Measurements from ENCODE around the gene OR52A1. TPM values are rescaled to one million over a fixed set of nuclear protein-coding genes. Genes with fewer than 3 reads are reported as not detected.
"Not testable (repeated sequence)": the region's sequence is repeated elsewhere in the genome, so short reads cannot be mapped to it uniquely, and the experiment has no call there.

OR52A1 gene
- total RNA-seq, 1 donor: not detected

DNA sequence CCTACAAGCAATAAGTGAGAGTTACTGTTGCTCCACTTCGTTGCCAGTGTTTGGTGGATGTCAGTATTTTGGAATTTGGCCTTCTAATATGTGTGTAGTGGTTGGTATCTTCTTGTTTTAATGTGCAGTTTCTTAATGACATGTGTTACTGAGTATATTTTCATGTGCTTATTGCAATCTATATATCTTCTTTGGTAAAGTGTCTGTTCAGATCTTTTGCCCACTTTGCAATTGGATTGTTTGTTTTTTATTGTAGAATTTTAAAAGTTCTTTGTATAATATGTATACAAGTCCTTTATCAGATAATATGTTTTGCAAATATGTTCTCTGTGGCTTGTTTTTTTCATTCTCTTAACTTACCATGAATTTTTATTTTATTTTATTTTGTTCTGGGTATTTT lies 38.2 kb upstream of the OR52A1 start:
- no peak for DNase-seq (ENCODE audit: low read depth)
- TF ChIP-seq, protein P1, sequence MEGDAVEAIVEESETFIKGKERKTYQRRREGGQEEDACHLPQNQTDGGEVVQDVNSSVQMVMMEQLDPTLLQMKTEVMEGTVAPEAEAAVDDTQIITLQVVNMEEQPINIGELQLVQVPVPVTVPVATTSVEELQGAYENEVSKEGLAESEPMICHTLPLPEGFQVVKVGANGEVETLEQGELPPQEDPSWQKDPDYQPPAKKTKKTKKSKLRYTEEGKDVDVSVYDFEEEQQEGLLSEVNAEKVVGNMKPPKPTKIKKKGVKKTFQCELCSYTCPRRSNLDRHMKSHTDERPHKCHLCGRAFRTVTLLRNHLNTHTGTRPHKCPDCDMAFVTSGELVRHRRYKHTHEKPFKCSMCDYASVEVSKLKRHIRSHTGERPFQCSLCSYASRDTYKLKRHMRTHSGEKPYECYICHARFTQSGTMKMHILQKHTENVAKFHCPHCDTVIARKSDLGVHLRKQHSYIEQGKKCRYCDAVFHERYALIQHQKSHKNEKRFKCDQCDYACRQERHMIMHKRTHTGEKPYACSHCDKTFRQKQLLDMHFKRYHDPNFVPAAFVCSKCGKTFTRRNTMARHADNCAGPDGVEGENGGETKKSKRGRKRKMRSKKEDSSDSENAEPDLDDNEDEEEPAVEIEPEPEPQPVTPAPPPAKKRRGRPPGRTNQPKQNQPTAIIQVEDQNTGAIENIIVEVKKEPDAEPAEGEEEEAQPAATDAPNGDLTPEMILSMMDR (IDR thresholded peaks at IDR 0.05; ENCODE audit: insufficient read depth, low read length): no peak
- H3K4me3 ChIP-seq (ENCODE audit: low read depth, low read length): no peak overlapping the region

DNA sequence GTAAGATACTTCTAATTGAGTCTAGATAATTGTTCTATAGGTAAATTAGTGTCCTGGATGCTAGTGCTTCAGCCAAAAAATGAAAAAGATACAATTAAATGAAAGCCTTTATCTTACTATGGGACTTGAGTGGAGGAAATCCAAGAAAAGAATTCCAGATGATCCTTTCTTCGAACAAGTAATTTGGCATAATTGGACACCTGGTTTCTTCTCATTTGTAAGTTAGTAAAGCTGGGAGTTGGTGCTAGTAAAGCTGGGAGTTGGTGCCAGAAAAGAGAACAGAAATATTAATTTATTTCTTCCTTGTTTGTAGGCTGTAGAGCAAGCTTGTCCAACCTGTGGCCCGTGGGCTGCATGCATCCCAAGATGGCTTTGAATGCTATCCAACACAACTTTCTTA lies 33.6 kb upstream of the OR52A1 start:
- DNase-seq (ENCODE audit: low read depth): no peak
- TF ChIP-seq, protein P1 (IDR thresholded peaks at IDR 0.05; ENCODE audit: insufficient read depth, low read length): no peak
- no peak overlapping the region for H3K4me3 ChIP-seq (ENCODE audit: low read depth, low read length)

DNA sequence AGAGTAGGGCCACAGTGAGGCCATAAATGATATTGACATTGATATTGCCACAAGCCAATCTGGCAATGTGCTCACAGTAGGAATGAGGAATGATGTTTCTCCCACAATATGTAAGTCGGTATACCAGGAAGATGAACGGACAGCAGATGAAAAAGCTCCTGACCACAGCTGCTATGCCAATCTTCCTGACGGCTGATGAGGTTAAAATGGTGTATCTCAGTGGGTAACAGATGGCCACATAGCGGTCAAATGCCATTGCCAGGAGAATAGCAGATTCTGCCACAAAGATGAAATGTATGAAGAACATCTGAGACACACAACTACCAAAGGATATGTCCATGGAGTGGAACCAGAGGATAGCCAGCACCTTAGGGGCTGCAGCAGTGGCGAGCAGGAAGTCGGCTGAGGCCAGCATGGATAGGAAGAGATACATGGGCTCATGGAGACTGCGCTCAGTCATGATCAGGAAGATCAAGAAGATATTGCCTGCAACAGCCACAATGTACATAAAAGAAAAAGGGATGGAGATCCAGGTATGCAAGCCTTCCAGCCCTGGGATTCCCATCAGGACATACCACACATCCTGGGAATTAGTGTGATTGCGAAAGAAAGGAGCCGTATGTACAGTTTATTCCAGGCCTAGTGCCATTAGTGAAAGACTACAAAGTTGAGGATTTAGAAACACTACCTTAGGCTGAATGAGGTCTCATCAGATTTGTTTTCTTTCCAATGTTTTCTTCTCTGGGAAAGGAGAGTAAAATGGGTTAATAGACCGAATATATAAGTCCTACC lies 23.7 kb upstream of the OR52A1 start:
- TF ChIP-seq, protein P1 (IDR thresholded peaks at IDR 0.05; ENCODE audit: insufficient read depth, low read length): no peak

DNA sequence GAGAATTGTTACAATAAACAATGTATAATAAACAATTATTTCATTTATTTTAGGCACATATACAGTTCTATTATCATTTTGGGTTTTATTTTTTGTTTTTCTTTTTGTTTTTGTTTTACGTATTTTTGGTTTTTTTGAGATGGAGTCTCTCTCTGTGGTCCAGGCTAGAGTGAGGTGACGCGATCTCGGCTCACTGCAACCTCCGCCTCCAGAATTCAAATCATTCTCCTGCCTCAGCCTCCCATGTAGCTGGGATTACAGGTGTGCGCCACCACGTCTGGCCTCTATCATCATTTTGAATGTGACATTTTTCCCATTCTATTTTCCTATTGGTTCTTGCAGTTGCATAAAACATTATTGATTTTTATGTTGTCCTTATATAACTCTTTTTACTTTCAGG lies 20.4 kb upstream of the OR52A1 start:
- TF ChIP-seq, protein P1 (IDR thresholded peaks at IDR 0.05; ENCODE audit: insufficient read depth, low read length): no peak
- no peak overlapping the region for H3K4me3 ChIP-seq (ENCODE audit: low read depth, low read length)
- DNase-seq (ENCODE audit: low read depth): no peak

More for the DNA sequence above, 23.7 kb upstream of the OR52A1 start:
- no peak overlapping the region for H3K4me3 ChIP-seq (ENCODE audit: low read depth, low read length)
- no peak for DNase-seq (ENCODE audit: low read depth)

DNA sequence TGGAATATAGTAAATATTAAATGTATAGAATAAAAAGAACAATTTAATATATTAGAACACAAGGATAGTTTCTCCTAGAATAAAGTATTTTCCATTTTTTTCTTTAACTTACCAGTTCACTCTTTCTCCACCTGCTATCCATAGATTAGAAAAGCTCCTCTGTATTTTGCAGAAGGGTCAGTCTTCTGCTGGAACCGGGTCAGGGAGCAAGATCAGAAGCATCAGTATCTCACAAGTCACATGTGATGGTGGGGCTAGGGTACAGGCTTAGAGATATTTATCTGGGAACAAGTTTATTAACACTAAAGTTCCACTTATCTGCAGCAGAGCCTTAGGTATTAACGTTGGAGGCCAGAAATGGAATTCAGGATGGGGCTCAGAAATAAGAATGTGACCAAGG lies 17.3 kb upstream of the OR52A1 start:
- TF ChIP-seq, protein P1 (IDR thresholded peaks at IDR 0.05; ENCODE audit: insufficient read depth, low read length): no peak
- no peak overlapping the region for H3K4me3 ChIP-seq (ENCODE audit: low read depth, low read length)
- DNase-seq (ENCODE audit: low read depth): no peak

DNA sequence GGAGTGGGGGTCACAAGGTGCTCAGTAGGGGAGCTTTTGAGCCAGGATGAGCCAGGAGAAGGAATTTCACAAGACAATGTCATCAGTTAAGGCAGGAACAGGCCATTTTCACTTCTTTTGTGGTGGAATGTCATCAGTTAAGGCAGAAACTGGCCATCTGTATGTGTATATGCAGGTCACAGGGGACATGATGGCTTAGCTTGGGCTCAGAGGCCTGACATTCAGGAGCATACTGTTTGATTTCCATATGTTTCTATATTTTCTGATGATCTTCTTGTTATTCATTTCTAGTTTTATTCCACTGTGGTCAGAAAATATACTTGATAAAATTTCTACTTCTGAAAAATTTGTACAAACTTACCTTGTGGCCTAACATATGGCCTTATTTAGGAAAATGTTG lies 11.3 kb upstream of the OR52A1 start:
- not testable (repeated sequence) for H3K4me3 ChIP-seq (ENCODE audit: low read depth, low read length); DNase-seq (ENCODE audit: low read depth)

DNA sequence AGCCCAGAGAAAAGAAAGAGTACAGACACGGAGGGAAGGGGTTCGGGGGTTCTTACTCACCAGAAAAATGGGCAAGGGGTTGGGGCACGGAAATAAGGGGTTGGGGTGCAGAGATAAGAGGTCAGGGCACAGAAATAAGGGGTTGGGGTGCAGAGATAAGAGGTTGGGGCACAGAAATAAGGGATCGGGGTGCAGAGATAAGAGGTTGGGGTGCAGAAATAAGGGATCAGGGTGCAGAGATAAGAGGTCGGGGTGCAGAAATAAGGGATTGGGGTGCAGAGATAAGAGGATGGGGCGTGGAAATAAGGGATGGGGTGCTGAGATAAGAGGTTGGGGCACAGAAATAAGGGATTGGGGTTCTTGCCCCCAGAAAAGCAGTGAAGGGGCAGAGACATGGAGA lies 10.2 kb upstream of the OR52A1 start:
- H3K4me3 ChIP-seq (ENCODE audit: low read depth, low read length); DNase-seq (ENCODE audit: low read depth): not testable (repeated sequence)

DNA sequence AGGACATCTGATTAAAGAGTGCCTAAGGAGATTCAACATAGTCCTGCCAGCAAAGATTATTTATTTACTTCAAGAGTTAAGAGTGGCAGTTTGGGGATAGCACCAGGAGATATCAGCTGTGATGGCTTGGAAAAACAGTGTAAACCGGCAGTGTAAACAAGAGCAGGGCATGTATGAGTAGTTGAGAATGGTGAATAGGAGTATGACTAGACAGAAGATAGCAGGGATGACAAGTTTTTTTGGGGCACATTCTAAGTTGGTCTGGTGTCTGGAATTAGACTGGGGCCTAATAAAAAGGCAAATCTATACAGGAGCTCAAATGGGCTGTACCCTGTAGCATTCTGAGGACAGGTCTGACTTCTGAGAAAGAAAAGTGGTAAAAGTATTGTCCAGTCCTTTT lies 6.5 kb upstream of the OR52A1 start:
- not testable (repeated sequence) for DNase-seq (ENCODE audit: low read depth); H3K4me3 ChIP-seq (ENCODE audit: low read depth, low read length)

DNA sequence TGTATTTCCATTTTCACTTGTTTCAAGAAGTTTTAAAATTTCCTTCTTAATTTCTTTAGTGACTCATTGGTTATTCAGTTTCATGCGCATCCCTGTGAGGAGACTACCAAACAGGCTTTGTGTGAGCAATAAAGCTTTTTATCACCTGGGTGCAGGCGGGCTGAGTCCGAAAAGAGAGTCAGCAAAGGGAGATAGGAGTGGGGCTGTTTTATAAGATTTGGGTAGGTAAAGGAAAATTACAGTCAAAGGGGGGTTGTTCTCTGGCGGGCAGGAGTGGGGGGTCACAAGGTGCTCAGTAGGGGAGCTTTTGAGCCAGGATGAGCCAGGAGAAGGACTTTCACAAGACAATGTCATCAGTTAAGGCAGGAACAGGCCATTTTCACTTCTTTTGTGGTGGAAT lies 5.7 kb upstream of the OR52A1 start:
- H3K4me3 ChIP-seq (ENCODE audit: low read depth, low read length); DNase-seq (ENCODE audit: low read depth): not testable (repeated sequence)
